GM23338 (cell line): ENCODE data around the gene ATP13A1. TPM values are rescaled to one million over a fixed set of nuclear protein-coding genes. Genes with fewer than 3 reads are reported as not detected.
A peak's percentile ranks its signal among the peaks of the same experiment; 100 is the strongest.

ENCODE experiments used
- ATAC-seq: fragments of 200-7000 bp; cut with Tn5 transposase; 3 replicates; pipeline ENCODE4 v1.9.1; 2020
- DNase-seq: peaks from one replicate; pipeline ENCODE4 v3.0.0-alpha.2; 2015; ENCODE audit warnings: low spot score
- H2AFZ ChIP-seq: fragments of 200-600 bp; sonication (generic); 2 replicates; pipeline ENCODE4 v1.8.0; 2016; ENCODE audit warnings: antibody characterized with exemption, mild to moderate bottlenecking, moderate library complexity
- H3F3A ChIP-seq: fragments of 200-600 bp; sonication (generic); replicated peaks from 2 replicates; pipeline ENCODE4 v1.8.0; 2017; ENCODE audit warnings: antibody characterized with exemption, mixed run types, low read depth
- H3K27ac ChIP-seq: fragments of 200-600 bp; sonication (generic); 2 replicates; pipeline ENCODE4 v1.6.1; 2016; ENCODE audit warnings: low read depth
- H3K27me3 ChIP-seq: fragments of 200-600 bp; sonication (generic); 2 replicates; pipeline ENCODE4 v1.8.0; 2016; ENCODE audit warnings: mild to moderate bottlenecking, mixed run types, moderate library complexity; ENCODE audit not compliant: insufficient read depth
- H3K36me3 ChIP-seq: fragments of 200-600 bp; sonication (generic); 2 replicates; pipeline ENCODE4 v1.8.0; 2016; ENCODE audit warnings: mild to moderate bottlenecking; ENCODE audit not compliant: insufficient read depth
- H3K4me1 ChIP-seq: fragments of 200-600 bp; sonication (generic); 2 replicates; pipeline ENCODE4 v1.8.0; 2016; ENCODE audit warnings: mild to moderate bottlenecking, moderate library complexity; ENCODE audit not compliant: insufficient read depth
- H3K4me2 ChIP-seq: fragments of 200-600 bp; sonication (generic); 2 replicates; pipeline ENCODE4 v1.7.1; 2017; ENCODE audit warnings: mixed run types
- H3K4me3 ChIP-seq: fragments of 200-600 bp; sonication (generic); 2 replicates; pipeline ENCODE4 v1.6.1; 2016; ENCODE audit warnings: mixed run types
- H3K79me2 ChIP-seq: fragments of 200-600 bp; sonication (generic); replicated peaks from 2 replicates; pipeline ENCODE4 v1.8.0; 2017; ENCODE audit warnings: mild to moderate bottlenecking; ENCODE audit not compliant: insufficient read depth
- H3K9me2 ChIP-seq: fragments of 200-600 bp; sonication (generic); 2 replicates; pipeline ENCODE4 v1.8.0; 2017; ENCODE audit not compliant: insufficient read depth
- H4K20me1 ChIP-seq: fragments of 200-600 bp; sonication (generic); replicated peaks from 2 replicates; pipeline ENCODE4 v1.8.0; 2017; ENCODE audit warnings: mild to moderate bottlenecking; ENCODE audit not compliant: insufficient read depth
- H3K27ac Mint-ChIP-seq: 2 replicates; pipeline ENCODE4 v1.8.0; 2020; ENCODE audit warnings: inconsistent platforms, mild to moderate bottlenecking, moderate library complexity, mixed read lengths
- H3K27me3 Mint-ChIP-seq: 3 replicates; pipeline ENCODE4 v1.8.0; 2022; ENCODE audit warnings: low read depth, mild to moderate bottlenecking, moderate library complexity, mixed read lengths, inconsistent platforms; ENCODE audit not compliant: insufficient read depth, poor library complexity
- H3K36me3 Mint-ChIP-seq: 3 replicates; pipeline ENCODE4 v1.8.0; 2021; ENCODE audit warnings: low read depth, mild to moderate bottlenecking, inconsistent platforms, moderate library complexity, mixed read lengths
- H3K4me1 Mint-ChIP-seq: 3 replicates; pipeline ENCODE4 v1.8.0; 2020; ENCODE audit warnings: mild to moderate bottlenecking, inconsistent platforms, mixed read lengths
- H3K4me3 Mint-ChIP-seq: 3 replicates; pipeline ENCODE4 v1.8.0; 2021; ENCODE audit warnings: moderate library complexity, mild to moderate bottlenecking, inconsistent platforms, mixed read lengths
- H3K9me3 Mint-ChIP-seq: 3 replicates; pipeline ENCODE4 v1.8.0; 2020; ENCODE audit warnings: moderate library complexity, mild to moderate bottlenecking, inconsistent platforms, mixed read lengths
- CREB1 ChIP-seq: fragments of 250-450 bp; sonication (Bioruptor Pico); IDR thresholded peaks from 2 replicates; pipeline ENCODE4 v1.5.0; 2020; ENCODE audit warnings: low read depth, mild to moderate bottlenecking, moderate library complexity
- EZH2 ChIP-seq: fragments of 200-600 bp; sonication (generic); IDR thresholded peaks from one replicate; pipeline ENCODE4 v1.8.0; 2017; ENCODE audit warnings: antibody characterized with exemption, mild to moderate bottlenecking, low read depth; ENCODE audit not compliant: unreplicated experiment
- EZH2phosphoT487 ChIP-seq: fragments of 200-600 bp; sonication (generic); IDR thresholded peaks from one replicate; pipeline ENCODE4 v1.8.1; 2018; ENCODE audit warnings: antibody characterized with exemption; ENCODE audit not compliant: unreplicated experiment
- JUNB ChIP-seq: IDR thresholded peaks from one replicate; pipeline ENCODE4 v1.6.1; 2016; ENCODE audit warnings: antibody characterized with exemption; ENCODE audit not compliant: unreplicated experiment
- NANOG ChIP-seq: IDR thresholded peaks from 2 replicates; pipeline ENCODE4 v1.6.1; 2016; ENCODE audit warnings: antibody characterized with exemption, borderline replicate concordance
- POLR2AphosphoS5 ChIP-seq: IDR thresholded peaks from 2 replicates; pipeline ENCODE4 v1.6.1; 2016; ENCODE audit warnings: antibody characterized with exemption, low read depth
- STAT1 ChIP-seq: IDR thresholded peaks from one replicate; pipeline ENCODE4 v1.6.1; 2016; ENCODE audit warnings: antibody characterized with exemption; ENCODE audit not compliant: unreplicated experiment
- ZNF114 ChIP-seq: fragments of 250-450 bp; sonication (Bioruptor Pico); IDR thresholded peaks from 2 replicates; pipeline ENCODE4 v1.5.0; 2020; ENCODE audit warnings: mild to moderate bottlenecking, moderate library complexity
- ZNF331 ChIP-seq: fragments of 250-450 bp; sonication (Bioruptor Pico); IDR thresholded peaks from 2 replicates; pipeline ENCODE4 v1.5.0; 2020; ENCODE audit warnings: low read depth, mild to moderate bottlenecking, moderate library complexity
- polyA plus RNA-seq: library from polyadenylated mRNA; unstranded; fragments of >200 nt; fragmentation: Nextera tagmentation; extraction: Ambion mirVana; gene quantifications from 2 replicates; pipeline ENCODE4 v1.2.1, GENCODE V29; 2016
- total RNA-seq: library from RNA; depleted of rRNA; stranded (reverse); fragments of >200 nt; shearing (Covaris generic); gene quantifications from 2 replicates; pipeline ENCODE4 v1.2.3, GENCODE V29; 2014
- TF ChIP-seq, protein P1 (sequence below): fragments of 250-450 bp; sonication (Bioruptor Pico); IDR thresholded peaks from 2 replicates; pipeline ENCODE4 v1.5.0; 2020; ENCODE audit warnings: mild to moderate bottlenecking, moderate library complexity
- TF ChIP-seq, protein P2 (sequence below): IDR thresholded peaks from 2 replicates; pipeline ENCODE4 v1.6.1; 2016; ENCODE audit warnings: antibody characterized with exemption
- TF ChIP-seq, protein P3 (sequence below): IDR thresholded peaks from one replicate; pipeline ENCODE4 v1.6.1; 2018; ENCODE audit warnings: antibody characterized with exemption; ENCODE audit not compliant: unreplicated experiment
- TF ChIP-seq, protein P4 (sequence below), 2 experiments: fragments of 200-600 bp in 1 of 2; sonication (generic) in 1 of 2; conservative IDR thresholded peaks; 2 replicates each; pipeline versions ENCODE4 v1.5.1 to v1.6.1; 2016 to 2017; ENCODE audit warnings: antibody characterized with exemption in 2 of 2, low read depth in 2 of 2, mild to moderate bottlenecking in 2 of 2, moderate library complexity in 1 of 2

The ATP13A1 gene
- total and polyA plus RNA-seq, 2 experiments from 2014 or later = 38.1 to 307 TPM

DNA sequence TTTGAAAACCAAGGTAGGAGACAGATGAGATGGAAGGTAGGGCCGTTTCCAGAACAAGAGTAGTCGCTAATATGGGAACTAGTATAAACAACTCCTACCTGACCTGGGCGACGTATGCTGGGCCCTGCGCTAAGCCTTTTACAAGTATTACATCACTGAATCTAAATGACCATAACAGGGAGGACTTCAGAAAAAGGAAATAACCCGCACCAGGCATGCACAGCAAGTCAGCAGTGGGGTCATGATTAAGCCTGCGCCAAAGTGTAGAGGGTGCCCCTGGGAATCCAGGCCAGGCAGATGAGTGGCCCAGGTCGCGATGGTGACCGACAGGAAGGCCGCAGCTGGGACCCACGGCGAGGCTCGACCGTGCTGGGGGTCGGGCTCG lies 613 bp downstream of the ATP13A1 start:
- Histone ChIP-seq H3K36me3 (peaks cover 15% of the 10 kb centered on the region; the same call in 1 of the 2 replicates), H3K4me1 (peaks cover 15% of the 10 kb centered on the region), H4K20me1 (peaks cover 12% of the 10 kb centered on the region), H3K4me2 (peak overlapping the region; percentile 94), H2AFZ (0 out of 2 replicates have a peak overlapping the region, but pooled peaks have one; percentile 28), H3K27ac (peak overlapping the region; percentile 80), H3K9me2 (0 out of 2 replicates have a peak, but pooled peaks cover 2% of the 10 kb centered on the region), H3K27me3 (no peaks in the 10 kb centered on the region), H3F3A (peaks cover 21% of the 10 kb centered on the region), H3K79me2 (peaks cover 44% of the 10 kb centered on the region), H3K4me3 (peak overlapping the region; percentile 95)
- Mint-ChIP-seq H3K4me3 (peak overlapping the region; percentile 92), H3K36me3 (peaks cover 33% of the 10 kb centered on the region), H3K27ac (peak overlapping the region; percentile 93), H3K27me3 (peaks cover 6% of the 10 kb centered on the region), H3K9me3 (no peaks in the 10 kb centered on the region), H3K4me1 (peaks cover 23% of the 10 kb centered on the region)
- ATAC-seq (no peak), DNase-seq (no peak)
- TF ChIP-seq STAT1 = no peak
- TF ChIP-seq, protein P1, sequence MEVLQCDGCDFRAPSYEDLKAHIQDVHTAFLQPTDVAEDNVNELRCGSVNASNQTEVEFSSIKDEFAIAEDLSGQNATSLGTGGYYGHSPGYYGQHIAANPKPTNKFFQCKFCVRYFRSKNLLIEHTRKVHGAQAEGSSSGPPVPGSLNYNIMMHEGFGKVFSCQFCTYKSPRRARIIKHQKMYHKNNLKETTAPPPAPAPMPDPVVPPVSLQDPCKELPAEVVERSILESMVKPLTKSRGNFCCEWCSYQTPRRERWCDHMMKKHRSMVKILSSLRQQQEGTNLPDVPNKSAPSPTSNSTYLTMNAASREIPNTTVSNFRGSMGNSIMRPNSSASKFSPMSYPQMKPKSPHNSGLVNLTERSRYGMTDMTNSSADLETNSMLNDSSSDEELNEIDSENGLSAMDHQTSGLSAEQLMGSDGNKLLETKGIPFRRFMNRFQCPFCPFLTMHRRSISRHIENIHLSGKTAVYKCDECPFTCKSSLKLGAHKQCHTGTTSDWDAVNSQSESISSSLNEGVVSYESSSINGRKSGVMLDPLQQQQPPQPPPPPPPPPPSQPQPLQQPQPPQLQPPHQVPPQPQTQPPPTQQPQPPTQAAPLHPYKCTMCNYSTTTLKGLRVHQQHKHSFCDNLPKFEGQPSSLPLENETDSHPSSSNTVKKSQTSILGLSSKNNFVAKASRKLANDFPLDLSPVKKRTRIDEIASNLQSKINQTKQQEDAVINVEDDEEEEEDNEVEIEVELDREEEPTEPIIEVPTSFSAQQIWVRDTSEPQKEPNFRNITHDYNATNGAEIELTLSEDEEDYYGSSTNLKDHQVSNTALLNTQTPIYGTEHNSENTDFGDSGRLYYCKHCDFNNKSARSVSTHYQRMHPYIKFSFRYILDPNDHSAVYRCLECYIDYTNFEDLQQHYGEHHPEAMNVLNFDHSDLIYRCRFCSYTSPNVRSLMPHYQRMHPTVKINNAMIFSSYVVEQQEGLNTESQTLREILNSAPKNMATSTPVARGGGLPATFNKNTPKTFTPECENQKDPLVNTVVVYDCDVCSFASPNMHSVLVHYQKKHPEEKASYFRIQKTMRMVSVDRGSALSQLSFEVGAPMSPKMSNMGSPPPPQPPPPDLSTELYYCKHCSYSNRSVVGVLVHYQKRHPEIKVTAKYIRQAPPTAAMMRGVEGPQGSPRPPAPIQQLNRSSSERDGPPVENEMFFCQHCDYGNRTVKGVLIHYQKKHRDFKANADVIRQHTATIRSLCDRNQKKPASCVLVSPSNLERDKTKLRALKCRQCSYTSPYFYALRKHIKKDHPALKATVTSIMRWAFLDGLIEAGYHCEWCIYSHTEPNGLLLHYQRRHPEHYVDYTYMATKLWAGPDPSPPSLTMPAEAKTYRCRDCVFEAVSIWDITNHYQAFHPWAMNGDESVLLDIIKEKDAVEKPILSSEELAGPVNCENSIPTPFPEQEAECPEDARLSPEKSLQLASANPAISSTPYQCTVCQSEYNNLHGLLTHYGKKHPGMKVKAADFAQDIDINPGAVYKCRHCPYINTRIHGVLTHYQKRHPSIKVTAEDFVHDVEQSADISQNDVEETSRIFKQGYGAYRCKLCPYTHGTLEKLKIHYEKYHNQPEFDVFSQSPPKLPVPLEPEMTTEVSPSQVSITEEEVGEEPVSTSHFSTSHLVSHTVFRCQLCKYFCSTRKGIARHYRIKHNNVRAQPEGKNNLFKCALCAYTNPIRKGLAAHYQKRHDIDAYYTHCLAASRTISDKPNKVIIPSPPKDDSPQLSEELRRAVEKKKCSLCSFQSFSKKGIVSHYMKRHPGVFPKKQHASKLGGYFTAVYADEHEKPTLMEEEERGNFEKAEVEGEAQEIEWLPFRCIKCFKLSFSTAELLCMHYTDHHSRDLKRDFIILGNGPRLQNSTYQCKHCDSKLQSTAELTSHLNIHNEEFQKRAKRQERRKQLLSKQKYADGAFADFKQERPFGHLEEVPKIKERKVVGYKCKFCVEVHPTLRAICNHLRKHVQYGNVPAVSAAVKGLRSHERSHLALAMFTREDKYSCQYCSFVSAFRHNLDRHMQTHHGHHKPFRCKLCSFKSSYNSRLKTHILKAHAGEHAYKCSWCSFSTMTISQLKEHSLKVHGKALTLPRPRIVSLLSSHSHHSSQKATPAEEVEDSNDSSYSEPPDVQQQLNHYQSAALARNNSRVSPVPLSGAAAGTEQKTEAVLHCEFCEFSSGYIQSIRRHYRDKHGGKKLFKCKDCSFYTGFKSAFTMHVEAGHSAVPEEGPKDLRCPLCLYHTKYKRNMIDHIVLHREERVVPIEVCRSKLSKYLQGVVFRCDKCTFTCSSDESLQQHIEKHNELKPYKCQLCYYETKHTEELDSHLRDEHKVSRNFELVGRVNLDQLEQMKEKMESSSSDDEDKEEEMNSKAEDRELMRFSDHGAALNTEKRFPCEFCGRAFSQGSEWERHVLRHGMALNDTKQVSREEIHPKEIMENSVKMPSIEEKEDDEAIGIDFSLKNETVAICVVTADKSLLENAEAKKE (CRISPR knock-in tag) = no peak
- TF ChIP-seq ZNF114 (CRISPR knock-in tag) = no peak
- no peak for TF ChIP-seq NANOG
- TF ChIP-seq POLR2AphosphoS5 = no peak
- TF ChIP-seq JUNB = no peak
- TF ChIP-seq, protein P2, sequence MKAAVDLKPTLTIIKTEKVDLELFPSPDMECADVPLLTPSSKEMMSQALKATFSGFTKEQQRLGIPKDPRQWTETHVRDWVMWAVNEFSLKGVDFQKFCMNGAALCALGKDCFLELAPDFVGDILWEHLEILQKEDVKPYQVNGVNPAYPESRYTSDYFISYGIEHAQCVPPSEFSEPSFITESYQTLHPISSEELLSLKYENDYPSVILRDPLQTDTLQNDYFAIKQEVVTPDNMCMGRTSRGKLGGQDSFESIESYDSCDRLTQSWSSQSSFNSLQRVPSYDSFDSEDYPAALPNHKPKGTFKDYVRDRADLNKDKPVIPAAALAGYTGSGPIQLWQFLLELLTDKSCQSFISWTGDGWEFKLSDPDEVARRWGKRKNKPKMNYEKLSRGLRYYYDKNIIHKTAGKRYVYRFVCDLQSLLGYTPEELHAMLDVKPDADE = no peak
- no peak for TF ChIP-seq ZNF331 (CRISPR knock-in tag)
- TF ChIP-seq EZH2 = no peak
- TF ChIP-seq, protein P3, sequence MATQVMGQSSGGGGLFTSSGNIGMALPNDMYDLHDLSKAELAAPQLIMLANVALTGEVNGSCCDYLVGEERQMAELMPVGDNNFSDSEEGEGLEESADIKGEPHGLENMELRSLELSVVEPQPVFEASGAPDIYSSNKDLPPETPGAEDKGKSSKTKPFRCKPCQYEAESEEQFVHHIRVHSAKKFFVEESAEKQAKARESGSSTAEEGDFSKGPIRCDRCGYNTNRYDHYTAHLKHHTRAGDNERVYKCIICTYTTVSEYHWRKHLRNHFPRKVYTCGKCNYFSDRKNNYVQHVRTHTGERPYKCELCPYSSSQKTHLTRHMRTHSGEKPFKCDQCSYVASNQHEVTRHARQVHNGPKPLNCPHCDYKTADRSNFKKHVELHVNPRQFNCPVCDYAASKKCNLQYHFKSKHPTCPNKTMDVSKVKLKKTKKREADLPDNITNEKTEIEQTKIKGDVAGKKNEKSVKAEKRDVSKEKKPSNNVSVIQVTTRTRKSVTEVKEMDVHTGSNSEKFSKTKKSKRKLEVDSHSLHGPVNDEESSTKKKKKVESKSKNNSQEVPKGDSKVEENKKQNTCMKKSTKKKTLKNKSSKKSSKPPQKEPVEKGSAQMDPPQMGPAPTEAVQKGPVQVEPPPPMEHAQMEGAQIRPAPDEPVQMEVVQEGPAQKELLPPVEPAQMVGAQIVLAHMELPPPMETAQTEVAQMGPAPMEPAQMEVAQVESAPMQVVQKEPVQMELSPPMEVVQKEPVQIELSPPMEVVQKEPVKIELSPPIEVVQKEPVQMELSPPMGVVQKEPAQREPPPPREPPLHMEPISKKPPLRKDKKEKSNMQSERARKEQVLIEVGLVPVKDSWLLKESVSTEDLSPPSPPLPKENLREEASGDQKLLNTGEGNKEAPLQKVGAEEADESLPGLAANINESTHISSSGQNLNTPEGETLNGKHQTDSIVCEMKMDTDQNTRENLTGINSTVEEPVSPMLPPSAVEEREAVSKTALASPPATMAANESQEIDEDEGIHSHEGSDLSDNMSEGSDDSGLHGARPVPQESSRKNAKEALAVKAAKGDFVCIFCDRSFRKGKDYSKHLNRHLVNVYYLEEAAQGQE = no peak
- TF ChIP-seq EZH2phosphoT487 = no peak
- TF ChIP-seq, protein P4, sequence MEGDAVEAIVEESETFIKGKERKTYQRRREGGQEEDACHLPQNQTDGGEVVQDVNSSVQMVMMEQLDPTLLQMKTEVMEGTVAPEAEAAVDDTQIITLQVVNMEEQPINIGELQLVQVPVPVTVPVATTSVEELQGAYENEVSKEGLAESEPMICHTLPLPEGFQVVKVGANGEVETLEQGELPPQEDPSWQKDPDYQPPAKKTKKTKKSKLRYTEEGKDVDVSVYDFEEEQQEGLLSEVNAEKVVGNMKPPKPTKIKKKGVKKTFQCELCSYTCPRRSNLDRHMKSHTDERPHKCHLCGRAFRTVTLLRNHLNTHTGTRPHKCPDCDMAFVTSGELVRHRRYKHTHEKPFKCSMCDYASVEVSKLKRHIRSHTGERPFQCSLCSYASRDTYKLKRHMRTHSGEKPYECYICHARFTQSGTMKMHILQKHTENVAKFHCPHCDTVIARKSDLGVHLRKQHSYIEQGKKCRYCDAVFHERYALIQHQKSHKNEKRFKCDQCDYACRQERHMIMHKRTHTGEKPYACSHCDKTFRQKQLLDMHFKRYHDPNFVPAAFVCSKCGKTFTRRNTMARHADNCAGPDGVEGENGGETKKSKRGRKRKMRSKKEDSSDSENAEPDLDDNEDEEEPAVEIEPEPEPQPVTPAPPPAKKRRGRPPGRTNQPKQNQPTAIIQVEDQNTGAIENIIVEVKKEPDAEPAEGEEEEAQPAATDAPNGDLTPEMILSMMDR (conservative IDR thresholded peaks at IDR 0.05; ENCODE audit: low read depth in 2 of 2) = no peak
- TF ChIP-seq CREB1 (CRISPR knock-in tag) = no peak
